SK-N-SH (cell line): Measurements from ENCODE around the gene NFATC4. TPM values are rescaled to one million over a fixed set of nuclear protein-coding genes. Genes with fewer than 3 reads are reported as not detected.

Experiments used
- CTCF ChIA-PET: fragments of 300-600, 350-600 bp; formaldehyde crosslinking; extraction: SDS; loops from one replicate; lab custom pipeline; 2021; lab: Yijun Ruan, JAX
- POLR2A ChIA-PET: fragments of 350-600 bp; sonication (Branson Sonifier 250); formaldehyde crosslinking; extraction: SDS; loops from one replicate; lab custom pipeline; 2020; ENCODE audit warnings: antibody characterized with exemption, inconsistent platforms; lab: Yijun Ruan, JAX
- DNase-seq: peaks from one replicate; pipeline ENCODE4 v3.0.0; 2012
- H2AFZ ChIP-seq: fragments of 200-600 bp; sonication (generic); 2 replicates; pipeline ENCODE4 v1.8.1; 2016; ENCODE audit warnings: antibody characterized with exemption, mild to moderate bottlenecking, low read depth
- H3F3A ChIP-seq: fragments of 200-600 bp; sonication (generic); replicated peaks from 2 replicates; pipeline ENCODE3; 2016; ENCODE audit warnings: antibody characterized with exemption, mild to moderate bottlenecking; ENCODE audit not compliant: insufficient read depth
- H3K27ac ChIP-seq, 2 experiments: fragments of 200-500 bp in 1 of 2; fragments of 200-600 bp in 1 of 2; sonication (Bioruptor generic) in 1 of 2; sonication (generic), shearing (Covaris generic) in 1 of 2; 2 replicates each; pipeline versions ENCODE4 v1.5.1 to v1.6.1; 2014 to 2016; ENCODE audit warnings: low read depth in 2 of 2, inconsistent platforms in 1 of 2, low read length in 1 of 2, mild to moderate bottlenecking in 1 of 2, mixed read lengths in 1 of 2
- H3K27me3 ChIP-seq: fragments of 200-600 bp; sonication (generic), shearing (Covaris generic); 2 replicates; pipeline ENCODE4 v1.6.1; 2016; ENCODE audit warnings: mixed run types; ENCODE audit not compliant: insufficient read depth
- H3K36me3 ChIP-seq, 2 experiments: fragments of 200-500 bp in 1 of 2; fragments of 200-600 bp in 1 of 2; sonication (Bioruptor generic) in 1 of 2; sonication (generic) in 1 of 2; replicated peaks in 1 of 2; 2 replicates each; pipeline versions ENCODE3 to v1.5.1; 2014 to 2016; ENCODE audit warnings: low read length in 1 of 2, mild to moderate bottlenecking in 1 of 2; ENCODE audit not compliant: insufficient read depth in 2 of 2, control insufficient read depth in 1 of 2
- H3K4me1 ChIP-seq, 2 experiments: fragments of 200-500 bp in 1 of 2; fragments of 200-600 bp in 1 of 2; sonication (Bioruptor generic) in 1 of 2; sonication (generic), shearing (Covaris generic) in 1 of 2; 2 replicates each; pipeline versions ENCODE4 v1.5.1 to v1.6.1; 2014 to 2016; ENCODE audit warnings: low read depth in 1 of 2, low read length in 1 of 2, mixed run types in 1 of 2; ENCODE audit not compliant: insufficient read depth in 2 of 2, control insufficient read depth in 1 of 2
- H3K4me2 ChIP-seq: fragments of 200-600 bp; sonication (generic), shearing (Covaris generic); 2 replicates; pipeline ENCODE4 v1.6.1; 2017; ENCODE audit warnings: mixed run types
- H3K4me3 ChIP-seq, 2 experiments: fragments of 200-500 bp in 1 of 2; fragments of 200-600 bp in 1 of 2; sonication (Bioruptor generic) in 1 of 2; sonication (generic), shearing (Covaris generic) in 1 of 2; 2 replicates each; pipeline versions ENCODE4 v1.5.1 to v1.8.1; 2014 to 2016; ENCODE audit warnings: low read depth in 2 of 2, inconsistent platforms in 1 of 2, low read length in 1 of 2, mild to moderate bottlenecking in 1 of 2, mixed read lengths in 1 of 2, moderate library complexity in 1 of 2
- H3K79me2 ChIP-seq: fragments of 200-600 bp; sonication (generic); 2 replicates; pipeline ENCODE4 v1.8.1; 2017; ENCODE audit warnings: mild to moderate bottlenecking; ENCODE audit not compliant: insufficient read depth
- H3K9ac ChIP-seq: fragments of 200-600 bp; sonication (generic); 2 replicates; pipeline ENCODE4 v1.6.1; 2017; ENCODE audit warnings: mixed run types
- H3K9me2 ChIP-seq: fragments of 200-600 bp; sonication (generic); 2 replicates; pipeline ENCODE4 v1.6.1; 2017; ENCODE audit warnings: mixed run types
- H3K9me3 ChIP-seq: fragments of 200-600 bp; sonication (generic); 2 replicates; pipeline ENCODE4 v1.6.1; 2017; ENCODE audit warnings: mixed run types, mild to moderate bottlenecking, moderate library complexity
- H4K20me1 ChIP-seq: fragments of 200-600 bp; sonication (generic); 2 replicates; pipeline ENCODE4 v1.6.1; 2017; ENCODE audit warnings: mild to moderate bottlenecking, mixed run types; ENCODE audit not compliant: insufficient read depth
- CHD2 ChIP-seq: fragments of 150-350 bp; IDR thresholded peaks from 2 replicates; pipeline ENCODE4 v1.6.1; 2018; ENCODE audit warnings: low read length; ENCODE audit not compliant: partially characterized antibody
- CTCF ChIP-seq: fragments of 200-600 bp; sonication (generic); IDR thresholded peaks from 2 replicates; pipeline ENCODE4 v1.6.1; 2017; ENCODE audit warnings: antibody characterized with exemption, mild to moderate bottlenecking, moderate library complexity
- FOSL2 ChIP-seq: IDR thresholded peaks from 2 replicates; pipeline ENCODE4 v1.4.0; 2012; ENCODE audit warnings: low read depth, mild to moderate bottlenecking, moderate library complexity, borderline replicate concordance
- GATA2 ChIP-seq: sonication (generic); formaldehyde crosslinking; IDR thresholded peaks from 2 replicates; pipeline ENCODE4 v1.5.0; 2020; ENCODE audit warnings: mild to moderate bottlenecking, missing genetic modification reagents
- MEF2A ChIP-seq: IDR thresholded peaks from 2 replicates; pipeline ENCODE4 v1.4.0; 2012; ENCODE audit warnings: low read depth, borderline replicate concordance
- NFIC ChIP-seq: IDR thresholded peaks from 2 replicates; pipeline ENCODE4 v1.4.0; 2012; ENCODE audit warnings: borderline replicate concordance
- NRF1 ChIP-seq: IDR thresholded peaks from 2 replicates; pipeline ENCODE4 v1.6.1; 2012; ENCODE audit warnings: low read depth, mild to moderate bottlenecking, low read length
- RAD21 ChIP-seq: IDR thresholded peaks from 2 replicates; pipeline ENCODE4 v1.6.1; 2012; ENCODE audit warnings: mild to moderate bottlenecking, low read length
- RCOR1 ChIP-seq: fragments of 150-350 bp; IDR thresholded peaks from 2 replicates; pipeline ENCODE4 v1.6.1; 2017; ENCODE audit warnings: antibody characterized with exemption, low read length
- RFX5 ChIP-seq: IDR thresholded peaks from 2 replicates; pipeline ENCODE4 v1.6.1; 2012; ENCODE audit warnings: mild to moderate bottlenecking, improper control_type of control experiment, low read length
- RXRA ChIP-seq: IDR thresholded peaks from 2 replicates; pipeline ENCODE4 v1.4.0; 2012; ENCODE audit warnings: low read depth, mild to moderate bottlenecking, borderline replicate concordance
- SIN3A ChIP-seq: IDR thresholded peaks from 2 replicates; pipeline ENCODE4 v1.6.1; 2012; ENCODE audit warnings: low read depth, mild to moderate bottlenecking, low read length, moderate library complexity, borderline replicate concordance
- SMC3 ChIP-seq: IDR thresholded peaks from 2 replicates; pipeline ENCODE4 v1.6.1; 2012; ENCODE audit warnings: low read depth, low read length, improper control_type of control experiment
- TAF1 ChIP-seq: IDR thresholded peaks from 2 replicates; pipeline ENCODE4 v1.6.1; 2012; ENCODE audit warnings: low read depth, mild to moderate bottlenecking, low read length, moderate library complexity, borderline replicate concordance
- TCF12 ChIP-seq: IDR thresholded peaks from 2 replicates; pipeline ENCODE4 v1.4.0; 2012
- TEAD4 ChIP-seq: IDR thresholded peaks from 2 replicates; pipeline ENCODE4 v1.4.0; 2012; ENCODE audit warnings: mild to moderate bottlenecking, borderline replicate concordance; ENCODE audit not compliant: insufficient read depth
- YY1 ChIP-seq: IDR thresholded peaks from 2 replicates; pipeline ENCODE4 v1.4.0; 2012; ENCODE audit warnings: low read depth, mild to moderate bottlenecking
- WGBS: methylation state at CpG from one replicate; pipeline ENCODE4 v1.1.6; 2017; ENCODE audit warnings: low lambda C conversion rate; 5-methylcytosine and 5-hydroxymethylcytosine counted together
- polyA plus RNA-seq, 3 experiments: library from polyadenylated mRNA; depleted of rRNA; stranded (reverse); fragments of >200 nt; gene quantifications; 2 replicates each; pipeline ENCODE4 v1.2.3, GENCODE V29; 2012
- TF ChIP-seq, protein P1 (sequence below): IDR thresholded peaks from 2 replicates; pipeline ENCODE4 v1.6.1; 2012; ENCODE audit warnings: mild to moderate bottlenecking, low read depth, low read length, moderate library complexity

Gene NFATC4
- polyA plus RNA-seq, 1 of the 3 experiments (the other 2 are of a cell fraction): 25.3 TPM

DNA sequence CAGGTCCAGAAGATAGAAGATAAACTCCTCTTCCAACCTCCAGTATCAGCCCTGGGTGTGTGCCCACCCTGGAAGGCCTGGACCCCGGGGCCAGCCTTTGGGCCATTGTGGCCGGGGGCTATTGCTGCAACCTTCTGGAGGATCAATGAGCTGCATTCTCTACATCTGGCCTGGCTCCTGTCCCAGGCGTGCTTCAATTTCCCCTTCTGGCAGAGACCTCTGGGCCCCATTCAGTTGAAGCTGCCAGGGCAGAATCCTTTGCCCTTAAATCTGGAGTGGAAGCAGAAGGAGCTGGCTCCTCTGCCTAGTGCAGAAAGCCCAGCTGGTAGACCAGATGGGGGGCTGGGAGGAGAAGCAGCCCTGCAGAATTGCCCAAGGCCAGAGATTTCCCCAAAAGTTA is 40.8 kb downstream of the NFATC4 start:
- ChIA-PET POLR2A (interaction anchor here (0.6 to 1.1 kb wide), 2 partner anchors 9 to 23 kb away, joined by 3 read pairs; no protein-coding TSS in a partner anchor), CTCF (interaction anchor here (0.7 to 4.2 kb wide), 6 partner anchors 14 to 75 kb away, joined by 3 to 31 read pairs (median 10); no protein-coding TSS in a partner anchor)
- H3K4me1 ChIP-seq: no peaks in the 10 kb centered on the region
- no peak overlapping the region for H3K4me2 ChIP-seq
- no peaks in the 10 kb centered on the region for H3K27me3 ChIP-seq
- no peaks in the 10 kb centered on the region for H3K9me3 ChIP-seq
- no peak overlapping the region for H2AFZ ChIP-seq
- no peak overlapping the region for H3K27ac ChIP-seq
- H3K4me3 ChIP-seq: no peak overlapping the region
- WGBS: 80% methylated on average over 1 of the region's 3 CpGs
- H3F3A ChIP-seq: no peaks in the 10 kb centered on the region
- H3K36me3 ChIP-seq: peaks cover 0 to 9% of the 10 kb centered on the region in 2 experiments
- TF ChIP-seq RXRA (no peak), GATA2 (CRISPR knock-in tag) (no peak), CHD2 (no peak), RCOR1 (no peak), TCF12 (no peak), NRF1 (no peak), RAD21 (no peak), TAF1 (no peak), SMC3 (no peak), FOSL2 (no peak)
- TF ChIP-seq, protein P1, sequence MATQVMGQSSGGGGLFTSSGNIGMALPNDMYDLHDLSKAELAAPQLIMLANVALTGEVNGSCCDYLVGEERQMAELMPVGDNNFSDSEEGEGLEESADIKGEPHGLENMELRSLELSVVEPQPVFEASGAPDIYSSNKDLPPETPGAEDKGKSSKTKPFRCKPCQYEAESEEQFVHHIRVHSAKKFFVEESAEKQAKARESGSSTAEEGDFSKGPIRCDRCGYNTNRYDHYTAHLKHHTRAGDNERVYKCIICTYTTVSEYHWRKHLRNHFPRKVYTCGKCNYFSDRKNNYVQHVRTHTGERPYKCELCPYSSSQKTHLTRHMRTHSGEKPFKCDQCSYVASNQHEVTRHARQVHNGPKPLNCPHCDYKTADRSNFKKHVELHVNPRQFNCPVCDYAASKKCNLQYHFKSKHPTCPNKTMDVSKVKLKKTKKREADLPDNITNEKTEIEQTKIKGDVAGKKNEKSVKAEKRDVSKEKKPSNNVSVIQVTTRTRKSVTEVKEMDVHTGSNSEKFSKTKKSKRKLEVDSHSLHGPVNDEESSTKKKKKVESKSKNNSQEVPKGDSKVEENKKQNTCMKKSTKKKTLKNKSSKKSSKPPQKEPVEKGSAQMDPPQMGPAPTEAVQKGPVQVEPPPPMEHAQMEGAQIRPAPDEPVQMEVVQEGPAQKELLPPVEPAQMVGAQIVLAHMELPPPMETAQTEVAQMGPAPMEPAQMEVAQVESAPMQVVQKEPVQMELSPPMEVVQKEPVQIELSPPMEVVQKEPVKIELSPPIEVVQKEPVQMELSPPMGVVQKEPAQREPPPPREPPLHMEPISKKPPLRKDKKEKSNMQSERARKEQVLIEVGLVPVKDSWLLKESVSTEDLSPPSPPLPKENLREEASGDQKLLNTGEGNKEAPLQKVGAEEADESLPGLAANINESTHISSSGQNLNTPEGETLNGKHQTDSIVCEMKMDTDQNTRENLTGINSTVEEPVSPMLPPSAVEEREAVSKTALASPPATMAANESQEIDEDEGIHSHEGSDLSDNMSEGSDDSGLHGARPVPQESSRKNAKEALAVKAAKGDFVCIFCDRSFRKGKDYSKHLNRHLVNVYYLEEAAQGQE: no peak
- DNase-seq: no peak
- no peaks in the 10 kb centered on the region for H3K9me2 ChIP-seq
- H3K79me2 ChIP-seq: no peaks in the 10 kb centered on the region
- H3K9ac ChIP-seq: no peak overlapping the region
- no peaks in the 10 kb centered on the region for H4K20me1 ChIP-seq

- H3K9ac ChIP-seq: no peak overlapping the region
- TF ChIP-seq SIN3A: no peak
- no peak for TF ChIP-seq RFX5
- no peak for TF ChIP-seq TEAD4
- TF ChIP-seq NFIC: no peak
- TF ChIP-seq YY1: no peak
- TF ChIP-seq CTCF: no peak
- TF ChIP-seq MEF2A: no peak
- TF ChIP-seq, protein P1: no peak
- H3K27me3 ChIP-seq: no peaks in the 10 kb centered on the region
- no peak overlapping the region for H3K4me2 ChIP-seq
- H2AFZ ChIP-seq: no peak overlapping the region
- no peaks in the 10 kb centered on the region for H3K9me2 ChIP-seq
- no peak overlapping the region for H3K4me3 ChIP-seq
- POLR2A ChIA-PET: interaction anchor here (0.6 to 1.1 kb wide), 2 partner anchors 10 to 22 kb away, joined by 3 read pairs; no protein-coding TSS in a partner anchor
- no peaks in the 10 kb centered on the region for H3K4me1 ChIP-seq
- H3F3A ChIP-seq: no peaks in the 10 kb centered on the region
- no peaks in the 10 kb centered on the region for H3K79me2 ChIP-seq
- no peaks in the 10 kb centered on the region for H4K20me1 ChIP-seq
- no peak overlapping the region for H3K27ac ChIP-seq
- 36% methylated on average over 3 of the region's 6 CpGs for WGBS
- no peak for DNase-seq
- CTCF ChIA-PET: interaction anchor here (0.7 to 4.2 kb wide), 6 partner anchors 15 to 75 kb away, joined by 3 to 31 read pairs (median 10); no protein-coding TSS in a partner anchor
- H3K9me3 ChIP-seq: no peaks in the 10 kb centered on the region
- peaks cover 0 to 10% of the 10 kb centered on the region in 2 experiments for H3K36me3 ChIP-seq
Observed at GRCh38 chr14:24409192-24409591, 41.2 kb downstream of the NFATC4 start.
